Measurements from ENCODE around the gene CRHR1.
"Not testable (repeated sequence)": the region's sequence is repeated elsewhere in the genome, so short reads cannot be mapped to it uniquely, and the experiment has no call there.

Gene CRHR1

DNA sequence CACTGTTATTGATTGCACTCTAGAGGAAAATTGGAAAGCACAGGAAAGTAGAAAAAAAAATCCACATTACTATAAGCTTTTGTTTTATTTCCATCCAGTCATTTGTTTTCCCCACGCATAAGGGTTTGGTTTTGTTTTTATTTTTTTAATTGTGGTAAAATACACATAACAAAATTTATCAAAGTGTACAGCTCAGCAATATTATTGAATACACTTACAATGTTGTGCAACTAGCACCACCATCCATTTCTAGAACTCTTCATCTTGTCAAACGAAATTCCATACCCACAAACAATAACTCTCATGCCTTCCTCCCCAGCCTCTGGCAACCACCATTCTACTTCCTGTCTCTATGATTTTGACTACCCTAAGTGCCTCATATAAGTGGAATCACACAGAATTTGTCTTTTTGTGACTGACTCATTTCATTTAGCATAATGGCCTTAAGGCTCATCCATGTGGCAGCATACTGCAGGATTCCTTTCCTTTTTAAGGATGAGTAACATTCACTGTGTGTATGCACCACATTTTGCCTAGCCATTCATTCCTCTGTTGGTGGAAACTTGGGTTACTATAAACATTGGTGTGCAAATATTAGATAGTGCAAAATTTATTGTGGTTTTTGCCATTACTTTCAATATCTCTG, 71.7 kb downstream of the CRHR1 start:
- H3K4me3 ChIP-seq (ENCODE audit: low read depth, low read length): no peak overlapping the region
- TF ChIP-seq, protein P1, sequence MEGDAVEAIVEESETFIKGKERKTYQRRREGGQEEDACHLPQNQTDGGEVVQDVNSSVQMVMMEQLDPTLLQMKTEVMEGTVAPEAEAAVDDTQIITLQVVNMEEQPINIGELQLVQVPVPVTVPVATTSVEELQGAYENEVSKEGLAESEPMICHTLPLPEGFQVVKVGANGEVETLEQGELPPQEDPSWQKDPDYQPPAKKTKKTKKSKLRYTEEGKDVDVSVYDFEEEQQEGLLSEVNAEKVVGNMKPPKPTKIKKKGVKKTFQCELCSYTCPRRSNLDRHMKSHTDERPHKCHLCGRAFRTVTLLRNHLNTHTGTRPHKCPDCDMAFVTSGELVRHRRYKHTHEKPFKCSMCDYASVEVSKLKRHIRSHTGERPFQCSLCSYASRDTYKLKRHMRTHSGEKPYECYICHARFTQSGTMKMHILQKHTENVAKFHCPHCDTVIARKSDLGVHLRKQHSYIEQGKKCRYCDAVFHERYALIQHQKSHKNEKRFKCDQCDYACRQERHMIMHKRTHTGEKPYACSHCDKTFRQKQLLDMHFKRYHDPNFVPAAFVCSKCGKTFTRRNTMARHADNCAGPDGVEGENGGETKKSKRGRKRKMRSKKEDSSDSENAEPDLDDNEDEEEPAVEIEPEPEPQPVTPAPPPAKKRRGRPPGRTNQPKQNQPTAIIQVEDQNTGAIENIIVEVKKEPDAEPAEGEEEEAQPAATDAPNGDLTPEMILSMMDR (IDR thresholded peaks at IDR 0.05; ENCODE audit: low read depth, low read length): no peak

DNA sequence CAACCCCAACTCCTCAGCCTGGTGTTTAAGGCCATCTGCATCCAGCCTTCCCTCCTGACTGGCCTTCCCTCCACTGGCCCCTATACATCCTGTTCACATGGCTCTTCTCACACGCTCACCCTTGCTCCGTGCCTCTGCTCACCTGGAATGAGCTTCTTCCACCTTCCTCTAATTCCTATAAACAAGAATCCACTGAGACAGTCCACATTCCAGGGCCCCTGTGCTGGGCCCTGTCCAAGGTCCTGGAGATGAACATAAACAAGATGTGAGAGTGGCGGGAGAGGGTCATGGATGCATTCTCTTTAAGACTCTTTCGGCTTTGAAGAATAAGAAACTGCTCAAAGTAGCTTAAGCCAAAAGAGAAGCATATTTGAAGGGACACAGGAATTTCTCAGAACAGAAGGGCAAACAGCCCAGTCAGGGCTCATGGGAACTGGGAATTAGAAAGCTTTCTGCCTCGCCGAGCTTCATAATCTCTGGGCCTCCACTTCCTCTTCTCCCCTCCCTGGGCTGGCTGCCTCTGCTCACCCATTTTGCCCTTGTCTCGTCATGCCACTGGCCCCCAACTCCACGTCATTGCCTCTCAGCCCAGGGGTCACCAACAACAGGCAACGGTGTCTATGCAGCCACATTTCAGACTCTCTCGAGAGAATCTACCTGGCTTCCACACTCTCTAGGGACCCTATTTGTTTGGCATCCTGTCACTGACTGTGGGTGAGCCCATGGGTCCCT, 74.0 kb downstream of the CRHR1 start:
- no peak overlapping the region for H3K4me3 ChIP-seq (ENCODE audit: low read depth, low read length)
- TF ChIP-seq, protein P1 (IDR thresholded peaks at IDR 0.05; ENCODE audit: low read depth, low read length): no peak

DNA sequence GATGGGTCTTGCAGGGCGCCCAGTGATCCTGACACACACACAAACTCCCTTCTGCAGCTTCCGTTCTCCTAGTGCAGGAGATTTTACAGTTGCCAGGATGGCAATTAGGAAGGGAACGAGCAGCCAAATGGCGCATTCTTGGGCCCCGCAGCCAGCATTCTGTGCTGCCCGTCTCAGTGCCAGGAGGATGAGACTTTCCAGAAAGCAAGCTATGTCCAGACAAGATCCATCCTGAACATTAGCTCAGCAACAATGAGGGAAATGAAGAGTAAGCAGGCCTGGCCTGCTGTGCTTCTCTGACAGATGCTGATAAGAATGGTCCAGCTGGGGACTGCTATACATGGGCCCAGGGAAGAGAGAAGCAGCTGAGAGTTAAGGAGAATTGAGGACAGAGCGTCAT, 77.0 kb downstream of the CRHR1 start:
- no peak overlapping the region for H3K4me3 ChIP-seq (ENCODE audit: low read depth, low read length)
- TF ChIP-seq, protein P1 (IDR thresholded peaks at IDR 0.05; ENCODE audit: low read depth, low read length): no peak

DNA sequence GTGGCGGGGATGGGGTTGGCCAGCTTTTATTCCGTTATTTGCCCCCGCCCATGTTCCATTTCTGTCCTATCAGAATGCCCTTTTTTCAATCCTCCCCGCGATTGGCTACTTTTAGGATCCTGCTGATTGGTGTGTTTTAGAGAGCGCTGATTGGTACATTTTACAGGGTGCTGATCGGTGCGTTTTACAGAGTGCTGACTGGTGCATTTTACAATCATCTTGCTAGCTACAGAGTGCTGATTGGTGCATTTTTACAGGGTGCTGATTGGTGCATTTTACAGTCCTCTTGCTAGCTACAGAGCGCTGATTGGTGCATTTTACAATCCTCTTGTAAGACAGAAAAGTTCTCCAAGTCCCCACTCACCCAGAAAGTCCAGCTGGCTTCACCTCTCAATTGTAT, 78.0 kb downstream of the CRHR1 start:
- not testable (repeated sequence) for H3K4me3 ChIP-seq (ENCODE audit: low read depth, low read length)

DNA sequence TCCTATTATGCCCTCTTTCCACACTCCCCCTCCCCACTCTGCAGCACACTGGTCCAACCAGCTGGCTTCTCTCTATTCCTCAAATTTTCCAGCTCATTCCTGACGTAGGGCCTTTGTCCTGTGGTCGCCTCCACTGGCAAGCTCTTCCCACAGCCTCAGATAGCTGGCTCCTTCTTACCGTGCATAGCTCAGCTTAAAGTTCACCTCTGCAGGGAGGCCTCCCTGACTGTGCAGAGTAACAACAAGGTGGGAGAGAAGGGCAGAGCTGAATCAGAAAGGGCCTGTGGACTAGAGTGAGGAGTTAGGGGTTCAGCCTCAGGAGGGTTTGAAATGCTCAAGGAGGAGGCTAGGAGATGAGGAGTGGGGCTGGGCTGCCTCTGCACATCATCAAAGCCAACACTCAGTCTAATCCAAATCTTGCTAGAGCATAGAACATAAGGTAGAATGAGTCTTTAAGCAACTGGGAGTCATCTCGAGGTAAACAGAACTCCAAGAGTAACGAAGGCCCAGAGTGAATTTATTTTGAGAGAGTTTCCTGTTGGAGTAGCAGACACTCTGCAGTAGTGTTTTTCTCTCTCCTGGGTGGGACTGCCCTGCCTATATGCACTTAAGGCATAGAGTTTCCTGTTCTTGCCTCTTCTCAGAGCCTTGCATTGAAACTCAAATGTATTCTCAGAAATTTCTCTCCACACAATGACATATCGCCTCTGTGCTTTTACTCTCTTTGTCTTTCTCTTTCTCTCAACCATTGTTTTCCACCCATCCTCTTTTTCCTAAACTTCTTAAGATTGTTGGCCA, 79.9 kb downstream of the CRHR1 start:
- H3K4me3 ChIP-seq (ENCODE audit: low read depth, low read length): no peak overlapping the region
- TF ChIP-seq, protein P1 (IDR thresholded peaks at IDR 0.05; ENCODE audit: low read depth, low read length): no peak

DNA sequence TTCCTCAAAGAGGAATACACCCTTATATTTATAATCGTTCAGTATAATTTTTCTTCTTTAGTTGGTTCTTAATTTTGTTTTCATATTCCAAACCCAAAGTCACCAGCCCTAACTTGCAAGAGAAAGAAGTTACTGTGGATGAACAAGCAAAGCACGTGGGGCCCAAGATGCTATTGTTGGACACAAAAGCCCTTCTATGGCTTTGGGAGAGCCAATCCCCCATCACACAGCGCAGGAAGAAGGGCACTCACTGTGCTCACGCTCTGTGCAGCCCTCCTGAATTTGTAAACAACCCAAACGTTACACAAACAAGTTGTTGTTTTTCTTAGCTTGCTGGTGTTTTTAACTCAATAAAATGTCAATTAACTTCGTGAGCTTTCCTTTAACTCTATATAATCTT, 83.1 kb downstream of the CRHR1 start:
- H3K4me3 ChIP-seq (ENCODE audit: low read depth, low read length): no peak overlapping the region
- TF ChIP-seq, protein P1 (IDR thresholded peaks at IDR 0.05; ENCODE audit: low read depth, low read length): no peak

DNA sequence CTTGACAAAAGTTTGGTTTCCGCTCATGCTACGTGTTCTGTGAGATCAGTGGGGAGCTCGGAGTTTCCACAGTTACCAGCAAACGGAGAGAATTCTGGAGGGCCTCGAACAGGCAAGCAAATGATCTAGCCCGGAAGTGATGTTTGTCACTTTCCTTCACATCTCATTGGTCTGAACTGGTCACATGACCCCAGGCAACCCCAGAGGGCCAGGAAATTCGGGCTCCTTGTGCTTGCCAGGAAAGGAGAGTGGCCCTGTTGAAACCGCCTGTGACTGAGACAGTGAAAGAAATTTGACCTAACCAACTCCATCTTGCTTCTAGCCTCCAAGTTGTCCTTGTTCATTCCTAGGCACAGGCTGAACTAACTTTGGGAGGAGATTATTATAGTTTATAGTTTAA, 83.6 kb downstream of the CRHR1 start:
- TF ChIP-seq, protein P1 (IDR thresholded peaks at IDR 0.05; ENCODE audit: low read depth, low read length): no peak
- H3K4me3 ChIP-seq (ENCODE audit: low read depth, low read length): no peak overlapping the region

Data from WI38 (cell line).